K562 (cell line): ENCODE results near the gene N4BP3.

Experiments
- ATF6 ChIP-seq: sonication (generic); formaldehyde crosslinking; IDR thresholded peaks from 2 replicates; pipeline ENCODE4 v1.4.0; 2020; ENCODE audit warnings: mild to moderate bottlenecking, missing genetic modification reagents
- CTCF ChIP-seq, 3 experiments: IDR thresholded peaks in 2 of 3; conservative IDR thresholded peaks in 1 of 3; 2 replicates each; pipeline ENCODE4 v1.5.1; 2011 to 2012; ENCODE audit warnings: low read length in 3 of 3, mild to moderate bottlenecking in 3 of 3, control low read depth in 2 of 3, improper control_type of control experiment in 1 of 3, inconsistent platforms in 1 of 3, low read depth in 1 of 3, mixed read lengths in 1 of 3, moderate library complexity in 1 of 3; ENCODE audit not compliant: insufficient read depth in 2 of 3
- E2F4 ChIP-seq: sonication (generic); formaldehyde crosslinking; IDR thresholded peaks from 2 replicates; pipeline ENCODE4 v1.8.0; 2022; ENCODE audit warnings: mild to moderate bottlenecking, low read depth, missing genetic modification reagents
- EWSR1 ChIP-seq: fragments of 450-650 bp; IDR thresholded peaks from 2 replicates; pipeline ENCODE4 v1.6.1; 2018; ENCODE audit warnings: borderline replicate concordance, mild to moderate bottlenecking, low read depth, moderate library complexity; ENCODE audit not compliant: partially characterized antibody
- L3MBTL2 ChIP-seq: fragments of 450-650 bp; IDR thresholded peaks from 2 replicates; pipeline ENCODE4 v1.6.1; 2016; ENCODE audit warnings: mild to moderate bottlenecking, moderate library complexity
- MAX ChIP-seq: sonication (generic); formaldehyde crosslinking; IDR thresholded peaks from 2 replicates; pipeline ENCODE4 v1.9.0; 2022; ENCODE audit warnings: mild to moderate bottlenecking, missing genetic modification reagents
- MYC ChIP-seq, 2 experiments: fragments of 250-450 bp in 1 of 2; sonication (Bioruptor Pico) in 1 of 2; IDR thresholded peaks; 2 replicates each; pipeline versions ENCODE4 v1.5.1 to v1.6.1; 2012 to 2021; ENCODE audit warnings: low read depth in 2 of 2, borderline replicate concordance in 1 of 2, improper control_type of control experiment in 1 of 2, low read length in 1 of 2, mild to moderate bottlenecking in 1 of 2, moderate library complexity in 1 of 2
- ZBTB11 ChIP-seq, 3 experiments: fragments of 200-800 bp in 1 of 3; fragments of 250-450 bp in 1 of 3; fragments of 450-650 bp in 1 of 3; sonication (Bioruptor Pico) in 1 of 3; sonication (Bioruptor generic) in 1 of 3; formaldehyde crosslinking in 1 of 3; IDR thresholded peaks; 2 replicates each; pipeline versions ENCODE4 v1.6.1 to v1.8.0; 2016 to 2022; ENCODE audit warnings: mild to moderate bottlenecking in 2 of 3, missing genetic modification characterization in 2 of 3, missing compliant biosample characterization in 1 of 3, moderate library complexity in 1 of 3
- ZBTB43 ChIP-seq: sonication (generic); formaldehyde crosslinking; IDR thresholded peaks from 2 replicates; pipeline ENCODE4 v1.8.0; 2023; ENCODE audit warnings: mild to moderate bottlenecking, missing genetic modification reagents

GRCh38 chr5:178126556-178126955 lies 13.2 kb downstream of the N4BP3 start:
- no peak for TF ChIP-seq MYC (IDR thresholded peaks at IDR 0.05; ENCODE audit: low read depth, low read length)
- no peak for TF ChIP-seq MYC (CRISPR knock-in tag; IDR thresholded peaks at IDR 0.05; ENCODE audit: borderline replicate concordance, low read depth)
- TF ChIP-seq L3MBTL2: no peak
- TF ChIP-seq ZBTB43 (CRISPR knock-in tag): no peak
- TF ChIP-seq EWSR1: no peak
- TF ChIP-seq ZBTB11 (CRISPR knock-in tag; IDR thresholded peaks at IDR 0.05): no peak
- TF ChIP-seq E2F4: no peak
- no peak for TF ChIP-seq ATF6 (CRISPR knock-in tag)
- TF ChIP-seq CTCF (IDR thresholded peaks at IDR 0.05 in 2 of 3, conservative IDR thresholded peaks at IDR 0.05 in 1 of 3; ENCODE audit: insufficient read depth in 2 of 3, low read depth in 1 of 3, low read length in 3 of 3): no peak
- no peak for TF ChIP-seq MAX
